Esophagus (tissue), 2 donors: Measurements from ENCODE around the gene YBX1. TPM values are rescaled to one million over a fixed set of nuclear protein-coding genes. Genes with fewer than 3 reads are reported as not detected.

Experiments used
- H3K27ac ChIP-seq, 2 donors: one replicate each; pipeline ENCODE4 v1.5.1; 2013; ENCODE audit warnings: low read depth in 2 of 2, mild to moderate bottlenecking in 2 of 2, inconsistent platforms in 1 of 2, low read length in 1 of 2, moderate library complexity in 1 of 2
- H3K27me3 ChIP-seq, 2 donors: one replicate each; pipeline ENCODE4 v1.6.1; 2013; ENCODE audit warnings: low read length in 2 of 2, control low read depth in 1 of 2, mild to moderate bottlenecking in 1 of 2; ENCODE audit not compliant: insufficient read depth in 2 of 2, control insufficient read depth in 1 of 2
- H3K36me3 ChIP-seq, 2 donors: one replicate each; pipeline ENCODE4 v1.6.1; 2013; ENCODE audit warnings: low read length in 1 of 2; ENCODE audit not compliant: control insufficient read depth in 2 of 2, insufficient read depth in 2 of 2
- H3K4me1 ChIP-seq, 2 donors: one replicate each; pipeline ENCODE4 v1.6.1; 2013; ENCODE audit warnings: low read length in 1 of 2; ENCODE audit not compliant: control insufficient read depth in 2 of 2, insufficient read depth in 2 of 2
- H3K4me3 ChIP-seq, 2 donors: one replicate each; pipeline ENCODE4 v1.5.1; 2013; ENCODE audit warnings: low read length in 2 of 2, mild to moderate bottlenecking in 2 of 2, low read depth in 1 of 2, moderate library complexity in 1 of 2
- H3K9me3 ChIP-seq, 2 donors: one replicate each; pipeline ENCODE4 v1.6.1; 2013; ENCODE audit warnings: mild to moderate bottlenecking in 2 of 2, low read depth in 1 of 2, low read length in 1 of 2, moderate library complexity in 1 of 2; ENCODE audit not compliant: control insufficient read depth in 2 of 2, insufficient read depth in 1 of 2
- WGBS, 2 donors: extraction: QIAGEN DNeasy Blood & Tissue Kit; methylation state at CpG; one replicate each; pipeline ENCODE4 v1.1.7; 2013; 5-methylcytosine and 5-hydroxymethylcytosine counted together
- polyA plus RNA-seq, 2 donors: library from polyadenylated mRNA; stranded (reverse); fragments of 200-250 nt; gene quantifications; one replicate each; pipeline ENCODE4 v1.2.3, GENCODE V29; 2013
- donor health status: healthy with polysubstance abuse.
- donor health status: Bipolar disorder and iron deficiency.

The YBX1 gene
- polyA plus RNA-seq, 2 donors, result 381 to 428 TPM

- Histone ChIP-seq H3K27me3 (no peaks in the 10 kb centered on the region), H3K27ac (no peak overlapping the region), H3K9me3 (no peaks in the 10 kb centered on the region), H3K4me3 (no peak overlapping the region), H3K36me3 (peaks cover 6 to 41% of the 10 kb centered on the region in 2 donors), H3K4me1 (peaks cover 0 to 4% of the 10 kb centered on the region in 2 donors)
- WGBS, 2 donors, result 95% methylated on average over 6 of the region's 6 CpGs
Measured at GRCh38 chr1:42752284-42752683, 70.1 kb downstream of the YBX1 start.

GRCh38 chr1:42753070-42753469, 70.9 kb downstream of the YBX1 start:
- Histone ChIP-seq H3K9me3 (no peaks in the 10 kb centered on the region), H3K27me3 (no peaks in the 10 kb centered on the region), H3K27ac (no peak overlapping the region), H3K4me1 (peaks cover 0 to 4% of the 10 kb centered on the region in 2 donors), H3K4me3 (no peak overlapping the region), H3K36me3 (peaks cover 6 to 41% of the 10 kb centered on the region in 2 donors)
- WGBS, 2 donors, result 67 to 81% methylated on average over 1 of the region's 1 CpG

Other genes with a start within 250 kb of the YBX1 start
- gene ZMYND12, start 226.4 kb upstream of the YBX1 start, polyA plus RNA-seq, result under 1 TPM; 0.24 to 0.36 TPM
- gene PPCS, start 225.9 kb upstream of the YBX1 start, polyA plus RNA-seq, result 100 to 1,000 TPM in 1 of 2 donors, 10 to 100 TPM in 1; 68.4 to 157 TPM
- gene CCDC30, start 219.1 kb upstream of the YBX1 start, polyA plus RNA-seq, result under 1 TPM; 0.35 to 0.88 TPM
- gene PPIH, start 24.0 kb upstream of the YBX1 start, polyA plus RNA-seq, result 10 to 100 TPM; 44.9 to 48.9 TPM
- gene CLDN19, start 57.8 kb downstream of the YBX1 start, polyA plus RNA-seq, result under 1 TPM in 1 of 2 donors, not detected in 1; 0.04 TPM
- gene P3H1, start 84.6 kb downstream of the YBX1 start, polyA plus RNA-seq, result 10 to 100 TPM in 1 of 2 donors, 1 to 10 TPM in 1; 6.4 to 11.4 TPM
- 1 to 10 TPM; 2.5 to 3.8 TPM for gene C1orf50, start 84.8 kb downstream of the YBX1 start, polyA plus RNA-seq
- gene TMEM269, start 102.6 kb downstream of the YBX1 start, polyA plus RNA-seq, result under 1 TPM; 0.01 to 0.04 TPM
- gene ERMAP, start 134.7 kb downstream of the YBX1 start, polyA plus RNA-seq, result 1 to 10 TPM; 5.1 to 5.8 TPM
- gene SVBP, start 135.0 kb downstream of the YBX1 start, polyA plus RNA-seq, result 10 to 100 TPM; 13.3 to 16.7 TPM
- gene ZNF691, start 164.2 kb downstream of the YBX1 start, polyA plus RNA-seq, result 1 to 10 TPM; 4.4 to 5.7 TPM